Gastrocnemius medialis (tissue), 4 donors: ENCODE results near the gene SLC25A26. TPM values are rescaled to one million over a fixed set of nuclear protein-coding genes. Genes with fewer than 3 reads are reported as not detected.

ENCODE experiments used
- ATAC-seq, 2 donors: fragments of 150-250 bp; one replicate each; pipeline ENCODE4 v1.9.1; 2016
- DNase-seq, 2 donors: peaks; one replicate each; pipeline ENCODE4 v3.0.0-alpha.2; 2019
- H3K27ac ChIP-seq, 4 donors: fragments of 200-600 bp; sonication (generic); 1 replicate in 1 of 4; 2 replicates in 3 of 4; pipeline ENCODE4 v1.5.1; 2016 to 2018; ENCODE audit warnings: mild to moderate bottlenecking in 2 of 4, moderate library complexity in 1 of 4
- H3K27me3 ChIP-seq, 3 donors: fragments of 200-600 bp; sonication (generic) in 2 of 3; 1 replicate in 1 of 3; 2 replicates in 2 of 3; pipeline versions ENCODE4 v1.5.1 to v1.6.0; 2016 to 2019; ENCODE audit warnings: mild to moderate bottlenecking in 1 of 3, moderate library complexity in 1 of 3
- H3K36me3 ChIP-seq, 2 donors: fragments of 200-600 bp; sonication (generic) in 1 of 2; one replicate each; pipeline ENCODE4 v1.5.1; 2017 to 2018
- H3K4me1 ChIP-seq, 2 donors: fragments of 200-600 bp; sonication (generic) in 1 of 2; one replicate each; pipeline ENCODE4 v1.5.1; 2016 to 2017; ENCODE audit warnings: mild to moderate bottlenecking in 2 of 2
- H3K4me3 ChIP-seq, 4 donors: fragments of 200-600 bp; sonication (generic) in 3 of 4; 1 replicate in 1 of 4; 2 replicates in 3 of 4; pipeline ENCODE4 v1.5.1; 2016 to 2019; ENCODE audit warnings: mild to moderate bottlenecking in 2 of 4
- H3K9me3 ChIP-seq, 3 donors: fragments of 200-600 bp; sonication (generic) in 2 of 3; 1 replicate in 1 of 3; 2 replicates in 2 of 3; pipeline ENCODE4 v1.5.1; 2016 to 2019
- POLR2A ChIP-seq, 2 donors: fragments of 450-650 bp; IDR thresholded peaks; one replicate each; pipeline ENCODE4 v1.6.1; 2017; ENCODE audit warnings: antibody characterized with exemption in 2 of 2, mild to moderate bottlenecking in 2 of 2, moderate library complexity in 2 of 2
- in situ Hi-C, 4 donors: fragments of 200-750 bp; cut with MboI; loops; one replicate each; pipeline versions ENCODE4 v1.15.0 to v1.8.0; 2017; ENCODE audit warnings: low sequenced_read_pairs in 4 of 4
- intact Hi-C: fragments of 100-400 bp; cut with DNase I; formaldehyde crosslinking; loops from one replicate; pipeline ENCODE4 v1.15.1; 2023; ENCODE audit warnings: low total_unique reads
- total RNA-seq, 4 donors: library from RNA; depleted of rRNA; stranded (reverse); fragments of >200 nt; gene quantifications; one replicate each; pipeline versions ENCODE4 v1.1.0 to v1.2.3, GENCODE V29; 2016
- TF ChIP-seq, protein P1 (sequence below), 5 experiments: fragments of 450-650 bp in 3 of 5; fragments of 200-600 bp in 2 of 5; sonication (generic) in 2 of 5; IDR thresholded peaks in 4 of 5; conservative IDR thresholded peaks in 1 of 5; 1 replicate in 4 of 5; 2 replicates in 1 of 5; pipeline ENCODE4 v1.5.1; 2016 to 2019; ENCODE audit warnings: antibody characterized with exemption in 5 of 5, mild to moderate bottlenecking in 3 of 5, moderate library complexity in 3 of 5

Gene SLC25A26
- total RNA-seq, 4 donors from 2014 or later = 24.1 to 44.3 (median 32.4) TPM

DNA sequence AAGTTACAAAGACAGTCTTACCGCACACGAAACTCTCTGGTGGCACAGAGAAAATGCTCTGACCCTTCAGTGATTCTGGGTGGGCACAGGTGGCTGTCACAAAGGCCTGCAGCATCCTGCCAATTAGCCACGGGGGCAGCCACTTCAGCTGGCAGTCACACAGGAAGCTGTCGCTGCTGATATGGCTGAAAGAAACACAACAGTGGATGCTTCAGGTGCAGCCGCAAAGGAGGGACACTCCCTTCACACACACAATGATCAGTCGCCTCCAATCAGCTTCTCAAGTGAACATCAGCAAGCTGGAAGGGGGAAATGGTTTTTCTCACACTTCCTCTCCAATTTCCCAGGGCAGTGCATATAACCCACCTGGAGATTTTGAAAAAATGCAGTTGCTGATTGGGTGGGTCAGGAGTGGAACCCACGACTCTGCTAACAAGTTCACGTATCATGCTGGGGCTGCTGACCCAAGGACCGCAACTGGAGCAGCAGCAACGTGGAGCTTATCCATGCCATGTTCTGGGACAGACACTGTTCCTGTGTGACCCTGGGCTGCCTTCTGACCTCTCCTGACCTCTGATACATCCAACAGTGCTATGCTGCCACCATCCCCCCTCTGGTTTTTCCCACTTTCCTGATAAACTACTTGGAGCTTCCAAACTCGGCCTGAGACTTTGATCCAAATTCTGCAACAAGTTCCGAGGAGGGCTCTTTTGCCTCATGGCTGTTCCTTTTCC, 173.4 kb downstream of the SLC25A26 start:
- DNase-seq (no peak), ATAC-seq (no peak)
- in situ Hi-C loops (no loop called here), intact Hi-C loops (no loop called here)
- H3K36me3 ChIP-seq = peaks cover 0 to 19% of the 10 kb centered on the region in 2 donors
- peaks cover 29 to 51% of the 10 kb centered on the region in 2 donors for H3K4me1 ChIP-seq
- no peaks in the 10 kb centered on the region for H3K9me3 ChIP-seq
- no peaks in the 10 kb centered on the region for H3K27me3 ChIP-seq
- H3K4me3 ChIP-seq = no peak overlapping the region
- peak overlapping the region; percentile 2 to 25 (median 16) for H3K27ac ChIP-seq
- TF ChIP-seq POLR2A (IDR thresholded peaks at IDR 0.05) = no peak
- TF ChIP-seq, protein P1, sequence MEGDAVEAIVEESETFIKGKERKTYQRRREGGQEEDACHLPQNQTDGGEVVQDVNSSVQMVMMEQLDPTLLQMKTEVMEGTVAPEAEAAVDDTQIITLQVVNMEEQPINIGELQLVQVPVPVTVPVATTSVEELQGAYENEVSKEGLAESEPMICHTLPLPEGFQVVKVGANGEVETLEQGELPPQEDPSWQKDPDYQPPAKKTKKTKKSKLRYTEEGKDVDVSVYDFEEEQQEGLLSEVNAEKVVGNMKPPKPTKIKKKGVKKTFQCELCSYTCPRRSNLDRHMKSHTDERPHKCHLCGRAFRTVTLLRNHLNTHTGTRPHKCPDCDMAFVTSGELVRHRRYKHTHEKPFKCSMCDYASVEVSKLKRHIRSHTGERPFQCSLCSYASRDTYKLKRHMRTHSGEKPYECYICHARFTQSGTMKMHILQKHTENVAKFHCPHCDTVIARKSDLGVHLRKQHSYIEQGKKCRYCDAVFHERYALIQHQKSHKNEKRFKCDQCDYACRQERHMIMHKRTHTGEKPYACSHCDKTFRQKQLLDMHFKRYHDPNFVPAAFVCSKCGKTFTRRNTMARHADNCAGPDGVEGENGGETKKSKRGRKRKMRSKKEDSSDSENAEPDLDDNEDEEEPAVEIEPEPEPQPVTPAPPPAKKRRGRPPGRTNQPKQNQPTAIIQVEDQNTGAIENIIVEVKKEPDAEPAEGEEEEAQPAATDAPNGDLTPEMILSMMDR (IDR thresholded peaks at IDR 0.05 in 4 of 5, conservative IDR thresholded peaks at IDR 0.05 in 1 of 5) = no peak

DNA sequence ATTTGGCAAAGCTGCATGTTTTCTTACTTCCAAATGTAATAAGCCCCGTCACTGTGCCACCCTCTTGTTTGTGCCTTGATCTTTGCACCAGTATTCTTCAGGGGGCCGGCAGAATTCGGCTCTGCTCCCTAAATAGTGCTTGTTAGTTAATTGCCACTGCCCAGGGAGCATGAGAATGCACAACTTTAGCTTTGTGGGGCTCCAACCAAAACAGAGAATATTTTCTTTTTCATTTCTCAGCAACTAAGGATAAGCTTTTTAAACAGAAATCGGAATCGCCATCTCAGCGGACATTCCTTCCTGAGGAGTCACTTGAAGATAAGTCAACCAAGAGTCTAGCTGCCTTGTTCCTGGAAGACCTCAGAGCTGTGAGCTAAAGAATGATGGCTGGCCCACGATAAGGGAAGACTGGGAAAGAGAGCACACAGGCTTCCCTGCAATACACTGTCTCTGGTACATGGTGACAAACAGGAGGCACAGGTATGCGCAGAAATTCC, 174.0 kb downstream of the SLC25A26 start:
- Histone ChIP-seq H3K36me3 (peaks cover 0 to 19% of the 10 kb centered on the region in 2 donors), H3K4me3 (no peak overlapping the region), H3K27me3 (no peaks in the 10 kb centered on the region), H3K4me1 (peaks cover 32 to 56% of the 10 kb centered on the region in 2 donors), H3K9me3 (no peaks in the 10 kb centered on the region), H3K27ac (peak overlapping the region in 2 of 4 donors; percentile 2 to 16)
- ATAC-seq = no peak
- DNase-seq = no peak
- no peak for TF ChIP-seq POLR2A (IDR thresholded peaks at IDR 0.05)
- TF ChIP-seq, protein P1 (IDR thresholded peaks at IDR 0.05 in 4 of 5, conservative IDR thresholded peaks at IDR 0.05 in 1 of 5) = no peak
- intact Hi-C loops (loop anchor here (5.0 kb wide), 1 partner anchor 128 kb away; no protein-coding TSS in a partner anchor), in situ Hi-C loops (no loop called here)

DNA sequence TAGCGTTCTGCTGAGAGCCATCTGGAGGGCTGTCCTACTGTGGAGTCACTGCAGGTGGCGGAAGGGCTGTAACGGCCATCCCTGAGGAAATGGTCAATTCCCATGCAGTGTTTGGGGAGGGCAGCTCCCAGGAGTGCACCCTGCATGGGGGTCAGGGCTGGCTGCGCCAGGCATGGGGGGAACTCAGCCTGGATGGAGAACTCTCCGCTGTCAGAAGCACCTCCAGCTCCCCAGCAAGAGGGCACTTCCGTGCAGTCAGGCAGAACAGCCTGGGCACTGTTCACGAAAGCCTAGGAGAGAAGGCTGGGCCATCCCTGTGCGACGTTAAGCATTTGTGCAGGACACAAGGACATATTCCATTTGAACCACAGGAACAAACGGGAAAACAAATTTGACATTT, 174.8 kb downstream of the SLC25A26 start:
- no peak overlapping the region for H3K27ac ChIP-seq
- DNase-seq = no peak
- in situ Hi-C loops = no loop called here

DNA sequence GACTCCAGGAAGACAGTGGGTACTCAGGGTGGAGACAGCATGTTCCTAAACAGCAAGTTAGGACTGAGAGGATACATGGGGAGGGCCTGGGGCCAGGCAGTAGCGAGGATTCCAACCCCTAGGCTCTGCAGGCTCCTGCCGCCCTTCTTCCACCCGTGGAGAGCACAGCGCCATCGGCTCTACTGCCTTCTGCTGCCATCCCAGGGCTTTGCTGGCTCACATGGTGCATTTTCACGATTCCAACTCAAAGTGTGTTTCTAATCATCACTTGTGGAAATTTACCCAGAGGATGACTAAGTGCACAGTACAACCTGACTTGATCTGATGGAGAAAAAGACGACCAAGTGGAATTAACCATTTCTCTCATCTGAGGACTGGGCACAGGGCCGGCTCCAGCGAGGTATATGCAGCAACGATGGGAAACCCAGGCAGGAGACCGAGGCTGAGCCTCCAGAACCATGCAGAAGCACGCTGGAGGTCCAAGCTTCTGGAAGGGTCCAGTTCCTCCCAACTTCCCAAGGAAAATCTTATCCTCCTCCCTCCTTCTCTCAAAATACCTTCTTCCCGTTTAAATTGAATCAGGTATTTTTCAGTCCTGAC, 175.5 kb downstream of the SLC25A26 start:
- ATAC-seq (no peak), DNase-seq (no peak)
- H3K27me3 ChIP-seq = no peaks in the 10 kb centered on the region
- no peak overlapping the region for H3K4me3 ChIP-seq
- peaks cover 0 to 19% of the 10 kb centered on the region in 2 donors for H3K36me3 ChIP-seq
- no peak overlapping the region for H3K27ac ChIP-seq
- no peaks in the 10 kb centered on the region for H3K9me3 ChIP-seq
- in situ Hi-C loops = no loop called here
- intact Hi-C loops = loop anchor here (5.0 kb wide), 1 partner anchor 129 kb away; no protein-coding TSS in a partner anchor
- peaks cover 45 to 70% of the 10 kb centered on the region in 2 donors for H3K4me1 ChIP-seq
- no peak for TF ChIP-seq POLR2A (IDR thresholded peaks at IDR 0.05)
- TF ChIP-seq, protein P1 (IDR thresholded peaks at IDR 0.05 in 4 of 5, conservative IDR thresholded peaks at IDR 0.05 in 1 of 5) = no peak

More for the DNA sequence above, 174.8 kb downstream of the SLC25A26 start:
- peaks cover 0 to 19% of the 10 kb centered on the region in 2 donors for H3K36me3 ChIP-seq
- no peaks in the 10 kb centered on the region for H3K27me3 ChIP-seq
- no peak for ATAC-seq
- H3K4me1 ChIP-seq = peaks cover 39 to 64% of the 10 kb centered on the region in 2 donors
- TF ChIP-seq POLR2A (IDR thresholded peaks at IDR 0.05) = no peak
- TF ChIP-seq, protein P1 (IDR thresholded peaks at IDR 0.05 in 4 of 5, conservative IDR thresholded peaks at IDR 0.05 in 1 of 5) = no peak
- intact Hi-C loops = loop anchor here (5.0 kb wide), 1 partner anchor 128 kb away; no protein-coding TSS in a partner anchor
- H3K4me3 ChIP-seq = no peak overlapping the region
- no peaks in the 10 kb centered on the region for H3K9me3 ChIP-seq
